Measurements from ENCODE around the gene CDK4. TPM values are rescaled to one million over a fixed set of nuclear protein-coding genes. Genes with fewer than 3 reads are reported as not detected.

Gene CDK4
- total RNA-seq, 1 donor from 2014 or later, result 113 TPM

DNA sequence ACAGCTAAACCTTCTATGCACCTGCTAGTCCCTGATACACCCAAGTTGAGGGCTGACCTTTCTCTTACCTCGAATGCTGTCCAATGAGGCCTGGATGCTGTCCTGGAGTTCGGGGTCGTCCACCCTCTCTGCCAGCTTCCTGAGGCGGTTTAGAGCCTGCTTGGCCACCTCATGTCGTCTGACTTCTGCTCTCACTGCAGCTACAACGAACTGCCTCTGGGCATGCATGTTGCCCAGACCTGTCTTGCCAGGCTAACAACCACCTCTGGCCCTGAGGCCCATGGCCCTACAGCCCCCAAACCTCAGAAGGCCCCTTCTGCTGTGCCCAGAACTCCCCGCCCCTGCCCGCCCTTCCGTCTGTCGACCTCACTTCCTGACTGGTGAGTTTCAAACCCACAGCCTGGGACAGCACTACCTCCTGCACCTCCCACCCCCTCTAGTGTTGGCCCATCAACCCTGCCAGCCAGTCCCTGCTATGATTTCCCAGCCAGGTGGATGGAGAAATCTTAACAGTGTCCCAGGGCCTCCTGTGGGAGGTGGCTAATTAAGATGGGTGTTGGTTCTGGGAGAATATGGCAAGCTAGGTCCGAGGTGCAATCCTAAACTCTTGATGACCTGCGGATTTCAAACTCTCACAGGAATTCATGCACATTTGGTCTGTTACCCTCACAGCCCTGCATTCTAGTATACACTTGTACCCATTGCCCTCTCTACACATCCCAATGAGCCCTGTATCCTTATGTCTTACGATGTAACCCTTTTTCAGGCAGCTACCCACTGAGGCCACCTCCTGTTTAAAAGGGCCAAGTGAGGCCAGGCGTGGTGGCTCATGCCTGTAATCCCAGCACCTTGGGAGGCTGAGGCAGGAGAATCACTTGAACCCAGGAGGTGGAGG is 10.0 kb downstream of the CDK4 start:
- intact Hi-C loops (cut with micrococcal nuclease), result loop anchor here (1.0 to 5.0 kb wide), 10 partner anchors 13 to 1055 kb away; partner anchors contain the start of genes B4GALNT1, GLI1, INHBE and MARCHF9

GRCh38 chr12:57741413-57741789 is 10.7 kb downstream of the CDK4 start:
- intact Hi-C loops (cut with micrococcal nuclease), result loop anchor here (1.0 to 5.0 kb wide), 9 partner anchors 13 to 1054 kb away; partner anchors contain the start of genes B4GALNT1, GLI1, INHBE and MARCHF9

DNA sequence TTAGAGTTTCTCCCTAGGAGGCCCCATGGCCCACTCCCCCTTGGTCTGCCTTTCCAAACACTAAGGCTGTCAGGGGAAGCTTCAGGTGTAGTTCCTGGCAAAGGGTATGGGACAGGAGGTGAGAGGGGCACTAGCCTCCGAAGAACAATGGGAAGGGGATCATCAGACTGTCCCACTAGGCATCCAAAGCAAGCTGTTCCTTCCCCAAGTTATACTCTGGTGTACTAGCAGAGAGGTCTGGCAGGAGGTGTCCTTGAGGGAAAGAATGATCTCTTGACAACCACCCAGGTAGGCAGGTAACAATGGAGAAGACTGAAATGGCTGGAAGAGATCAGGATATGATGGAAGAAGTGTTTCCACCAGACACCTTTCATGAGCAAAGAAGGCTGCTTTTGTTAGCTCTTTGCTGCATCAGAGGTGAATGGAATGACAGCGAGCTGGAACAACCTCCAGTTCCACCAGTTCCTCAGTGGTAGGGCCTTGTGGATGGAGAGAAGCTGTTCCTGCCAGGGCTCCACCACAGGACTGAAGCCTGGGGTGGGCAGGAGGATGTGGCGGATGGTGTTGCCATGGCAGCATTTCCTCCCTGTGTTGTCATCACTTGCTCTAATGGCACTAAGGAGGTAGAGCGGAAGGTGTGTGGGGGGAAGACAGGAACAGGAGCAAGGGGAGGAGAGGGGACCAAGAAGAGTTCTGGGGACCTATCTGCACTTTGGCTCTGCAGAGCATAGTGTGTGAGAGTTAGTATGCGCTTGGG is 11.3 kb downstream of the CDK4 start:
- intact Hi-C loops (cut with micrococcal nuclease), result loop anchor here (1.0 to 5.0 kb wide), 9 partner anchors 14 to 1054 kb away; partner anchors contain the start of genes B4GALNT1, GLI1, INHBE and MARCHF9

DNA sequence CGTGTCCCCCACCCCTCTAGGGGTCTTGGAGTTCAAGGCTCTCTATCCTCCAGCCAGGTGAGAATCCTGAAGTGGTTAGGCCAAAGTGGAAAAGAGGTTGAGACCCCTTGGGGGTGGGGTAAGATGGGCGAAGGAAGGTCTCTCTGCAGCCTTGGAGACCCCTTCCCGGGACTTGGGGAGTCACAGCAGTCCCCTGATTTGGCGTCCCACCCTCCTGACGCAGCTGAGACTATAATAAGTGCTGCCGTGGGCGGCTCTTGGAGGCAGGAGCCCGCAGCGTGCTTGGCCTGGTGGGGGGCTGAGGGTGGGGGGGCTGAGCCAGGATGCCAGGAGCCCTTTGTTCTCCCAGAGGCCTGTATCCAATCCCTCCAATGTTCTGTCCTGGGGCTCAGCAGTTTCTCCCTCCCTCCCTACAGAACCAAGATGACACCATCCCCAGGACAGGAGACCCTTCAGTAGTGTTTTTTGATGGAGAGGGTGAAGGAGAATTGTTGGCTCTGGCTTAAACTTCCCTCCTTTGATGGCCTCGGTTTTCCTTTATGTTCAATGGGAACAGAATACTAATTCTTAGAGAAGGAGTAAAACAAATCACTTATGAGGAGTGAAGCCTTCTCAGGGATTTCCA is 12.1 kb downstream of the CDK4 start:
- intact Hi-C loops (cut with micrococcal nuclease), result loop anchor here (2.0 to 5.0 kb wide), 6 partner anchors 15 to 1053 kb away; partner anchors contain the start of genes GLI1, INHBE, MARCHF9 and PRIM1

GRCh38 chr12:57739387-57739786 is 12.7 kb downstream of the CDK4 start:
- intact Hi-C loops (cut with micrococcal nuclease), result no loop called here

GRCh38 chr12:57738661-57739237 is 13.4 kb downstream of the CDK4 start, which contains the start of gene AGAP2:
AGAP2 (minus strand) TSS chr12:57738742; CDS start chr12:57738246, 496 bp downstream.
- intact Hi-C loops (cut with micrococcal nuclease), result no loop called here

DNA sequence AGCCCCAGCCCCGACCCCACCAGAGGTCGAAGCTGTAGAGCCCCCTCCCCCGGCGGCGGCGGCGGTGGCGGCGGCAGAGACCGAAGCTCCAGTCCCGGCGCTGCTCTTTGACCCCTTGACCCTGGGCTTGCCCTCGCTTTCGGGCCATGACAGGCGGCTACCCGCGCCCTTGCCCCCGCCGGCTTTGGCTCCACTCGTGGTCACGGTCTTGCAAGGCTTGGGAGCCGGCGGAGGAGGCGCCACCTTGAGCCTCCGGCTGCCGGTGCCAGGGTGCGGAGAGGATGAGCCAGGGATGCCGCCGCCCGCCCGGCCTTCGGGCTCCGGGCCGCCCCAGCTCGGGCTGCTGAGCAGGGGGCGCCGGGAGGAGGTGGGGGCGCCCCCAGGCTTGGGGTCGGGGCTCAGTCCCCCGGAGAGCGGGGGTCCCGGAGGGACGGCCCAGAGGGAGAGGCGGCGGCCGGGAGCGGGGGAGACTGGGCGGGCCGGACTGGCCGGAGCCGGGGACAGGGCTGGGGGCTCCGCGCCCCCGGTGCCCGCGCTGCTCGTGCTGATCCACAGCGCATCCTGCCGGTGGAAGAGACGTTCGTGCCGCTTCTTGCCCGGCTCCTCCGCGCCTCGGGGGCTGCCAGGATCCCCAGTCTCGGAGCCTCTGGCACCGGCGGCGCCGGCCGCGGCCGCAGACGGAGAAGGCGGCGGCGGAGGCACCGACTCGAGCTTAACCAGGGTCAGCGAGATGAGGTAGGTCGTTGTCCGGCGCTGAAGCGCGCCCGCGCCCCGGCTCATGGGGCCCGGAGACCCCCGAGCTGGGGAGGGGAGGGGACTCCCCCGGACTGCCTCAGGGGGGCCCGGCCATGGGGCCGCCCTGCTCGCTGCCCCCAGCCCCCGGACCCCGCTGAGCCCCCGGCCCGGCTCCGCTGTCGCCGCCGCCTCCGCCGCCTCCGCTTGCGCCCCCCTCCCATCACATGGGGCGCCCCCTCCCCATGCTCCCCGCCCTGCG is 14.3 kb downstream of the CDK4 start:
- intact Hi-C loops (cut with micrococcal nuclease), result no loop called here

- intact Hi-C loops (cut with micrococcal nuclease), result no loop called here
These were observed 15.2 kb downstream of the CDK4 start for GRCh38 chr12:57736741-57737466.

DNA sequence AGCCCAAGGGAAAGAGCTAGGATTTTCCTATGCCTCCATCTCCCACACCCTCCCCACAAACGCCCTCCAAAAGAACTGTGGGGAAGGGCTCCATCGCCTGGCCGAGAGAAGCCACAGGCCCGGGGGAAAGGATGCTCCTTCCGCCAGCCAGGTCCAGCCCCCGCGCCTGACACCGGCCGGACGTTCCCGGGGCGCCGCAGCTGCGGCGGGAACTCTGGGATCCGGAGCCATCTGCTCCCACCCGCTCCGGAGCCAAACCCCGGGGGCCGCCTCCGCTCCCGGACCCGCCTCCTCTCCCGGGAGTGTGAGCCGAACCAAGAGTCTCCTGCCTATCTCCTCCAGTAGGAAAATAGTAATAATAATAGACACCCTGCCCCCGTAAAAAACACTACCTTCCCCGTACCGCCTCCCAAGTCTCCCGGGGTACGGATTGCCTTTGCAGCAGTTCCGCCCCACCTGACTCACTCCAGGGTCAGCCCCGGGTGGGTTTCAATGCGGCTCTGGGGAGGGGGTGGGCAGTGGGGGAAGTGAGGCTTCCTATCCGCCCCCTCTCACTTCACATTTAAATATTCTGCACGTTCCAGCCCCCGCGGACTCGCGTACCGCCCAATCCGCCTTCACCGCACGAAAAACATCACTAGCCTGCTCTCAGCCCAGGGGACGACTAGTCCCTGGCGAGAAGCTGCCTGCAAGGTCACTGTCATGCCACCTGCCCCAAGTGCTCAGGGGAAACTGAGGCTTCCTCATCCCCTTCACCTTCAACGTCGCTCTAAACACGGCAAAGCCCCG is 16.0 kb downstream of the CDK4 start:
- intact Hi-C loops (cut with micrococcal nuclease), result no loop called here

DNA sequence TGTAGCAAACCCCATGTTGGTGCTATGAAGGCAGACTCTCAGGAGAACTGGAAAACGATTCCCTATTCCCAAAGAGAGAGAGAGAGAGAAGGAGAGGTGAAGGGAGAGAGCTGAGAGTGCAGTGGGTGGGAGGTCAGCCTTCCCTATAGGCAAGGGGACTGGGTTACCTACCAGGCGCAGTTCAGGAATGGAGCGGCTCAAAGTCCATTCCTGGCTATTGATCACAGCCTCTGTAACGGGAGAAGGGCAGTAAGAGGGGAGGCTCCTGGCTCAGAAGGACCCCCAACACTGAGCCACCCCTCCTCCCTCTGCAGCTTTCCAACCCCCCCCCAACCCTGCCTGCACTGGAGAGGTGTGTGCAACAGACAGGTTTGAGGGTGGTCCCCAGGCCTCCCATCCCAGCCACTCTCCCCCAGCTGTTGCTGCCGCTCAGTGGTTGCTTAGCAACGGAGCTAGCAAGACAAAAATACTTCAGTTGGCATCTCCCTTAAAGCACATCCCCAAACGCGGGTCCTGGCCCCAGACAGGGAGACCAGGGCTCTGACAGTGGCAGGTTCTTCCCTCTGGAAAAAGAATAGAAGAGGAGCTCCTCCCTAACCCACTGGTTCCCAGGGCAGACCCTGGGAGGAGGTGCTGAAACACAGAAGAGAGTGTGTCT is 16.8 kb downstream of the CDK4 start:
- intact Hi-C loops (cut with micrococcal nuclease), result no loop called here

DNA sequence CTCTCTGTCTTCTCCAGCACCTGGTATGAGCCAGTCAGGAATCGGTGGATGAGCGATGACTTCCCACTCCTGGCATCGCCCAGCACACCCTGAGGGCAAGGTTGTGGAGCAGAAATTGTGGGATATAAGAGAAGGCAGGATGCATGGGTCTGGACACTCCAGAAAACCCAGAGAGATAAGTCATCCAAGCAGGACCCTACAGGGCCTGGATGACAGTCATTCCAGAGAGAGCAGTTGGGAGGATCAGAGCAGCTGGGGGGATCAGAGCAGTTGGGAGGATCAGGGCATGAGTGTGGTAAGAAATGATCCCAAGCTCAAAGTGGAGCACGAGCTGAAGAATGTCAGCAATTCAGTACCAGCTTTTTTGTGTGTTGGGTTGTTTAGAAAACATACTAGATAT is 17.5 kb downstream of the CDK4 start:
- intact Hi-C loops (cut with micrococcal nuclease), result no loop called here

GRCh38 chr12:57733928-57734327 is 18.2 kb downstream of the CDK4 start:
- intact Hi-C loops (cut with micrococcal nuclease), result no loop called here

GRCh38 chr12:57732726-57733593 is 19.1 kb downstream of the CDK4 start:
- intact Hi-C loops (cut with micrococcal nuclease), result no loop called here

- intact Hi-C loops (cut with micrococcal nuclease), result no loop called here
These were observed 19.8 kb downstream of the CDK4 start for GRCh38 chr12:57732270-57732669.

DNA sequence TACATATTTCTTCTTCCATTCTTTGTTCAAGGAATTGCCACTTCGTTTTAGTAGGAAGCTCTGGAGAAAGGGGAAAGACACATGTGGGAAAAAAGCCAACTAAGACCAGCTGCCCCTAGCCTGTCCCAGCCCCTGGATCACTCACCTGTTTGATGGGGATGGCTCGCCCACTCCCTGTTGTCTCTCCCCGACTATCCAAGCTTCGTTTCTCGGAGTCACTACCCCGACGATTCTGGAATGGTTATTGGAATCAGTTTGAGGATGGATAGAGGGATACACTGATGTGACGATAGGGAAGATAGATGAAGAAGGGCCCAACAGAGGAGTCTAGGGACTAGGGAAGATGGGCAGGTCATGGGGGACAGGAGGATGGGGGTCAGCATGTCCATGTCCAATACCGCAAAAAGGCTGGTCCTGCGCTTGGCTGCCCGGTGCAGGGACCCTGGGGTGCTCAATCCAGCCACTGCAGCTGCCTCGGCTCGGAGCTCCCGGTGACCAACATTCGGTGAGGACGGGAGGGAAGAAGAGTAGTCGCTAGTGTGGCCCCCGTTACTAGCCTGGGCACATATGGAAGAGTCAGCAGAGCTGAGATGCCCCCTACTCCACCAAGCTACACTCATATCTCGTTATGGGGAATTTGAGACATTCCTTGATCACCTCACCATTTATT is 20.6 kb downstream of the CDK4 start:
- intact Hi-C loops (cut with micrococcal nuclease), result no loop called here

- intact Hi-C loops (cut with micrococcal nuclease), result no loop called here
These were observed 21.6 kb downstream of the CDK4 start for GRCh38 chr12:57730336-57731067.
